HTERT RPE-1 (cell line): Measurements from ENCODE around the gene MAB21L2.

Experiments
- in situ Hi-C: fragments of 300-500 bp; cut with MboI; formaldehyde crosslinking; loops from 4 replicates; pipeline ENCODE4 v1.14.3; 2020; ENCODE audit warnings: low sequenced_read_pairs

The MAB21L2 gene

GRCh38 chr4:150599547-150599946, 17.6 kb downstream of the MAB21L2 start:
- in situ Hi-C loops = no loop called here

- in situ Hi-C loops = no loop called here
Measured at GRCh38 chr4:150600812-150601445, 19.0 kb downstream of the MAB21L2 start.

GRCh38 chr4:150609131-150609530, 27.2 kb downstream of the MAB21L2 start:
- in situ Hi-C loops = no loop called here

GRCh38 chr4:150619042-150619441, 37.1 kb downstream of the MAB21L2 start:
- in situ Hi-C loops = no loop called here

GRCh38 chr4:150624055-150624454, 42.1 kb downstream of the MAB21L2 start:
- in situ Hi-C loops = no loop called here

- in situ Hi-C loops = no loop called here
Measured at GRCh38 chr4:150625033-150625432, 43.1 kb downstream of the MAB21L2 start.

- in situ Hi-C loops = no loop called here
Measured at GRCh38 chr4:150628073-150628472, 46.1 kb downstream of the MAB21L2 start.

- in situ Hi-C loops = no loop called here
Measured at GRCh38 chr4:150632639-150633038, 50.7 kb downstream of the MAB21L2 start.
